Limb (tissue), 2 donors: ENCODE data around the gene TIRAP.
"Not testable (repeated sequence)": the region's sequence is repeated elsewhere in the genome, so short reads cannot be mapped to it uniquely, and the experiment has no call there.

ENCODE experiments used
- DNase-seq, 2 donors: peaks; one replicate each; pipeline ENCODE4 v3.0.0-alpha.2; 2016; ENCODE audit errors: extremely low spot score in 2 of 2

Gene TIRAP

GRCh38 chr11:126282736-126283591 is at the start of gene TIRAP:
TSS of gene TIRAP (plus strand) at chr11:126283093. CDS start at chr11:126290895, 7,802 bp downstream.
- DNase-seq = peak; percentile 45 to 79

DNA sequence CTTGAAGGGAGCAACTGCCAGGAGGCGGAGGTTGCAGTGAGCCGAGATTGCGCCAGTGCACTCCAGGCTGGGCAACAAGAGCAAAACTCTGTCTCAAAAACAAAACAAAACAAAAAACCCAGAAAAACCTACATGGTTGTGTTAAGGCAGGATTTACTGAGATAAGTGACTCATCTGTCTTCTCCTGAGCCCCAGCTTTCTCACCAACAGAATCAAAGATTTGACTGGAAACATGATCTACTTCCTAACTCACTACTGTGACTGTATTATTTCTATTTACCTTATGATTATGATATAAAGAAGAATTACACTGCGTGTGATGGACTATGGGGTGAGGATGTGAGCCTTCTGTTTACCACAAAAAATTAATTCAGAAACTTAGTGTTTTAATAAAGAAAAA is 49.5 kb upstream of the TIRAP start:
- DNase-seq = no peak

GRCh38 chr11:126246636-126247035 is 36.3 kb upstream of the TIRAP start:
- no peak for DNase-seq

DNA sequence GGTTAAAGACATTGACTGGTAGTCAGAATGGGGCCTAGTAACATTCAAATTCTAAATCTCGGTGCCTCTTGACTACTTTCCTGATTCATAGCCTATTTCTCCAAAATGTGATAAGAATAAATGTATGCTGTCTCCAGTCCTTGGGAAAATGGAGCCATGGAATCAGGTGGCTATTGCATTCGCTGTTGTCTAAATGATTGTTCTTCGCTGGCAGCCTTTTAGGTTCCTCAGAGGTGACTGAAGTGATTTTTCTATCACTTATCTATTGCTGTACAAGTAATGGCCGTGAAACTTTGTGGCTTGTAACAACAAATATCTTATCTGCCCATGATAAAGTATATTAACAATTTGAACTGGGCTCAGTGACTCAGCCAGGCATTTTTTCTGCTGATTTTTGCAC is 29.6 kb upstream of the TIRAP start:
- no peak for DNase-seq

GRCh38 chr11:126254819-126255218 is 28.1 kb upstream of the TIRAP start:
- DNase-seq = no peak

- not testable (repeated sequence) for DNase-seq
Measured at GRCh38 chr11:126255507-126255906, 27.4 kb upstream of the TIRAP start.

DNA sequence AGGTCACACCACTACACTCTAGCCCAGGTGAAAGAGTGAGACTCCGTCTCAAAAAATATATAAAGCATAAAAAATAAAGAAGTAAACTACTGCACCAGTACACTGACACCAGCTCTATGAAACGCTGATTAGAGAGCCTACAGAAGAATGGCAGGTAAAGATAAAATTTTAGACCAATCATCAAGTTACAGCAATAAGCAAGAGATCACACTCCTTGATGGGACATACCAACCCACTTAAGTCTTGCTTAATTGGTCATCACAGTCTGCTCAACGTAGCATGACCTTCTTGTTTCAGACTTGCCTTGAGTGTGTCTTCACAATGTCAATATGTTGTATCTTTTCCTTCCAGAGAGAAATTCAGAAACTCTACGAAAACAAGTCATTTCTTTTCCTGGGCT is 26.7 kb upstream of the TIRAP start:
- no peak for DNase-seq

DNA sequence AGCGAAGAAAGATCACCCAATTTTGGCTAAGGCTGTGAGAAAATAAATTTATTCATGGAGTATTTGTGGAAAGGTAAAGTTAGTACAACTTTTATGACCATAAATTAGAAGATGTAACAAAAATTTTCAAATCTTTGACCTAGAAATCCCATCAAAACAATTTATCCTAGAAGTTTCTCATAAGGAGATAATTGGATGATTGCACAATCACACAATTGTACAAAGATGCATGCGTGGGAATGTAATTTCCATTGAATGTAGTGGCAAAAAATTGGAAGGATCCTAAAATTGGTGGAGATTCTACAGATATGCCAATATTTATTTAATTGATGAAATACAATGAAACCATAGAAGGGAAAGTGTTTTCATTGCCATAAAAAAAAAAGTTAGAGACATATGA is 25.7 kb upstream of the TIRAP start:
- DNase-seq = no peak

- DNase-seq = no peak
Measured at GRCh38 chr11:126257764-126258163, 25.1 kb upstream of the TIRAP start.

GRCh38 chr11:126262216-126262615 is 20.7 kb upstream of the TIRAP start:
- DNase-seq = no peak

DNA sequence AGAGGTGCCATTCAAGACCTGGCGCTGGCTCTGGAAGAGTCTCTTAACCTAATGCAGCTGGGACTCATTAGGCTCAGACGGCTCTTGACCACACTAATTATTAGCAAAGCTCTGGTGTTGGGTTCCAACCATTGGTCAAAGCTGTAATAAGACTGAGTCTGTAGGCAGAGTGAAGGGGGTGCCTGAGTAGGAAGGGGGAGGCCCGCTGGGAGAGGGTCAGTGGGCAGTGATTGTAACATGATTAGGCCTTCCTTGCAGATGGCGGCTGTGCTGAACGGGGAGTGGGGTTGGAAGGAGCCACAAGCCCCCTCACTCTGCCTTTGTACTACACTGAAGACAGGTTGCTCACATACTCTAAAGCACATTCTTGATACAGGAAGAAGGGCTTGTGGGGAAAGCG is 19.4 kb upstream of the TIRAP start:
- no peak for DNase-seq

DNA sequence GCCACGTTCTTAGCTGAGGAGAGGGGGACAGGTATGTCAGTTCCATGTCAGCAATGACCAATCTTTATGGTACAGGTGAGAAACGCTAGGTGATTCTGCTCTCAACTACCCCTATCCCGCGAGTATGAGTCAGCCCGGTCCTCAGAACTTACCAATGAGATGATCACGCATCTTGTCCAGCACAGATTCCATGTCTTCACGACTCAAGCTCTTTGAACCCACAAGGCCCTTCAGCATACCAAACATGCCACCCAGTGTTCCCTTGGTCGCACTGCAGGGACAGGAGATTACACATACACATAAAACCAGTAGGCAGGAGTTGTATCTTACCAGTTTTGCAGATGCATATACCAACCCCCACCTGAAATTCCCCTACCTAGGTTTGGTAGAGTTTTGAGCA is 17.1 kb upstream of the TIRAP start:
- DNase-seq = no peak

- DNase-seq = no peak
Measured at GRCh38 chr11:126267650-126268049, 15.2 kb upstream of the TIRAP start.

DNA sequence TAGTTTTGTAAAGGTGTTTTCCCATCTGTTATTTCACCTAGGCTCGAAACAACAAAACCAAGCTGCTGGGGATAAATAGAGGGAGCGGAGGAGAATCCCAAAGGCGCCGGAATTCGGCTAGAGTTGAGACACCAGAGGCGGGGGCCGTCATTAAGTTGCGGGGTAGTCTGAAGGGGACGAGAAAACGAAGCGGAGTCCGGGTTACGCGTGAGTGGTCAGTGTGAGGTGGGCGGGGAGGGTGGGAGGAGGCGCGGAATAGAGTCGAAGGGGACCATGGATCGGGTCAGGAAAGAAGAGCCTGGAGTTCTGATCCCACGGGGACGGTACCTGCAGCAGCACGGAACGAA is 14.6 kb upstream of the TIRAP start:
- DNase-seq = no peak

DNA sequence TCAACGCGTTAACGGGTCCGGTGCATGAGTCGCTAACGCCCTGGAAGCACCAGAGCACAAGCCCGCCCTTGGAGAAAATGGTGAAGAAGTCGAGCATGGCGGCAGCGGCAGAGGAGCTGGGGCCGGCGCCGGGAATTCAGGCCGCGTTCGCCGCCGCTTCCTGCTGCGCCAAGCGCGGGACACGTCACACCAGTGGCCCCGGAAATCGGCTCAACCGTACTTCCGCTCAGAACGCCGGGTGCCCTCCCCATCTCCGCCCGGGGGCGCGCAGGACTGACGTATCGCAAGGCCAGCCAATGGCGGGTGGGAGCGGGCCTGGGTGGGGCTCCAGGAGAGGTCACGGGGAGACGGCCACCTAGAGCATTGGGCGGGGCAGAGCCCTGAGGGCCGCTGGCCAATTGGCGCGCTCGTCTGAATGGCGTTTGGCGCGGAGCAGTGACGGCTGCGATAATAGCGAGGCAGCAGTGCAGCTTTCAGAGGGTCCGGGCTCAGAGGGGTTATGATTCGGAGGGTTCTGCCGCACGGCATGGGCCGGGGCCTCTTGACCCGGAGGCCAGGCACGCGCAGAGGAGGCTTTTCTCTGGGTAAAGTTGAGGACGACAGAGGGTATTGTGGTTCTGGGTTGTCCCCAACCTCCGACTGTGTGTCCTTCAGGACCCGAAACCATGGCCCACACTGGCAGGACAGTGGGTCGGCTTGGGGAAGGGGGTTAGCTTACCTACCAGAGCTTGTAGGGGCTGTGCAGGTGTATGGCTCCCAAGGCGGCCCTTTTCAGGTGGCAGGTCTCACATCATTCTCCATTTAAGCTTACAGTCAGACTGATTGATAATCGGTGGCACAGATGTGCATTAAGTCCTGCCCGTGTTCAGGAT is 13.9 kb upstream of the TIRAP start, which contains the start of the genes FOXRED1 and SRPRA:
TSS of gene FOXRED1 (plus strand) at position 447 of the 872 bp plus-strand sequence. CDS start at position 500, 53 bp downstream.
TSS of gene SRPRA (minus strand) at position 188 of the 872 bp plus-strand sequence. CDS start at position 97, 91 bp downstream.
- peak; percentile 98 to 100 for DNase-seq

GRCh38 chr11:126277322-126277721 is 5.6 kb upstream of the TIRAP start:
- DNase-seq = no peak

DNA sequence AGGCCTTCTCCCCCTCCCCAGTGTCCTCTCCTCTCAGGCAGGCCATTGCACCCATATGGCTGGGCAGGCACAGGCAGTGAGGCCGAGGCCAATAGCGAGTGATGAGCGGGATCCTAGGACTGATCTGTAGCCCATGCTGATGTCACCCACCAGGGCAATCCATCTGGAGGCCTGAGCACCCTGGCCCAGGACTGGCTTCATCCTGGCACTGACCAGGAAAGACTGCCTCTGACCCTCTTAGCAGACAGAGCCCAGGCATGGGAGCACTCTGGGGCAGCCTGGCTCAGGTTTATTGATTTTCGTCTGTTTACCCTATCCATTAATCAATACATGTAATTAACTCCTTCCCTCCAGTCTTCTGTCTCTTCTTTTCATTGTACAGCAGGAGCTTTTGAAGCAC is 5.1 kb upstream of the TIRAP start:
- no peak for DNase-seq

- no peak for DNase-seq
Measured at GRCh38 chr11:126279191-126279590, 3.7 kb upstream of the TIRAP start.

GRCh38 chr11:126280595-126280994 is 2.3 kb upstream of the TIRAP start:
- DNase-seq = no peak

DNA sequence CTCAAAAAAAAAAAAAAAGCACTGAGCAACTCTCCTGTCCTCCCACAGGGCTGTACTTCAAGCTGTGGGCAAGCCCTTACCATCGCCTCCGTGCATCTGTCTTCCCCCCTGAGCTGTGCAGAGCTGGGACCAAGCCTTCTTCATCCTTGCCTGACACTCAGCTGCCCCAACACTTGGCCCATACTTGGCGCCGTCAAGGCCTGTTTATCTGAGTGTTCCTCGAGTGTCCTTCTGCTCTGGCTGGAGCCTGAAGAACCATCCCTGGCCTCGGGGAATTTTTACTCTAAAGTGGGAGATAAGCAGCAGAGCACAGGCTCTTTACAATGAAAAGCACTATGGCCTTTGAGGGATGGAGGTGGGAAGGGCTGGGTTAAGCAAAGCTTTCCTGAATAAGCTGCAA is 1.6 kb upstream of the TIRAP start:
- no peak for DNase-seq

DNA sequence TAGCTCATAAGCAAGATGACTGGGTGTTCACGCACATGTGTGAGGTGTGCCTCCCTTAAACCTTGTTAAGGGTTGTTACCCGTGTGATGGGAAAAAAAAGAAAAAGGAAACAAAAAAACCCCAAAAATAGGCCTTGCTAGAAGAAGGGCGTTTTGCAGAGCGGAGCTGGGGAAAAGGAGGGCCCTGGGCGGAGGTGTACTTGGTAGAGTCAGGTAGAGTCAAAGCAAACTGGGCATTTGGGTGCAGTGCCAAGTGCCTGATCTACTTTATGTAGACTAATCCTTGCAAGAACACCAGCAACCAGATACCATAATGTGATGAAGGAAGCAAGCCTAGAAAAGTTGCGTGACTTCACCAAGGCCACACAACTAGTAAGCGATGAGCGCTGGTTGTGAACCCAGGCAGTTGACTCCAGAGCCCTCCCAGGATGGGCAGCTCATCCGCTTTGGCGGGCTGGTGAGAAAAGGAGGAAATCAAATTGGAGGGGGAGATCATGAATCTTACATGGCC is 1.2 kb upstream of the TIRAP start:
- DNase-seq = no peak

- DNase-seq = peak; percentile 49 to 73
Measured at GRCh38 chr11:126282361-126282735, 545 bp upstream of the TIRAP start.
